Esophagus squamous epithelium (tissue), 4 donors: ENCODE data around the gene LAMTOR4.

Source experiments
- CTCF ChIP-seq, 6 experiments: fragments of 450-650 bp in 4 of 6; fragments of 200-600 bp in 2 of 6; sonication (generic) in 2 of 6; IDR thresholded peaks; one replicate each; pipeline ENCODE4 v1.5.1; 2016 to 2019; ENCODE audit warnings: antibody characterized with exemption in 6 of 6, mild to moderate bottlenecking in 4 of 6, moderate library complexity in 4 of 6
- POLR2A ChIP-seq, 4 donors: fragments of 450-650 bp; IDR thresholded peaks; one replicate each; pipeline ENCODE4 v1.6.1; 2017; ENCODE audit warnings: antibody characterized with exemption in 4 of 4, mild to moderate bottlenecking in 4 of 4, moderate library complexity in 3 of 4

- TF ChIP-seq POLR2A (IDR thresholded peaks at IDR 0.05) (no peak), CTCF (IDR thresholded peaks at IDR 0.05) (no peak)
Observed at GRCh38 chr7:100157069-100157333, 8.3 kb downstream of the LAMTOR4 start.
